H1 (cell line): ENCODE data around the gene TBC1D16.

ENCODE experiments used
- CTCF ChIP-seq, 3 experiments: IDR thresholded peaks; 1 replicate in 2 of 3; 2 replicates in 1 of 3; pipeline versions ENCODE4 v1.5.1 to v1.6.1; 2011; ENCODE audit warnings: low read length in 3 of 3, mild to moderate bottlenecking in 3 of 3, inconsistent platforms in 2 of 3, low read depth in 1 of 3, moderate library complexity in 1 of 3; ENCODE audit not compliant: insufficient read depth in 1 of 3; ENCODE audit errors: control extremely low read depth in 1 of 3
- EP300 ChIP-seq, 2 experiments: IDR thresholded peaks; 1 replicate in 1 of 2; 2 replicates in 1 of 2; pipeline ENCODE4 v1.6.1; 2011 to 2012; ENCODE audit warnings: low read depth in 2 of 2, low read length in 2 of 2, mild to moderate bottlenecking in 2 of 2, borderline replicate concordance in 1 of 2, inconsistent platforms in 1 of 2, moderate library complexity in 1 of 2
- SP2 ChIP-seq: IDR thresholded peaks from 2 replicates; pipeline ENCODE4 v1.6.1; 2012; ENCODE audit warnings: mild to moderate bottlenecking, low read length, inconsistent platforms
- ZNF274 ChIP-seq: IDR thresholded peaks from 2 replicates; pipeline ENCODE4 v1.7.0; 2012; ENCODE audit warnings: low read length, borderline replicate concordance; ENCODE audit errors: extremely low read depth

DNA sequence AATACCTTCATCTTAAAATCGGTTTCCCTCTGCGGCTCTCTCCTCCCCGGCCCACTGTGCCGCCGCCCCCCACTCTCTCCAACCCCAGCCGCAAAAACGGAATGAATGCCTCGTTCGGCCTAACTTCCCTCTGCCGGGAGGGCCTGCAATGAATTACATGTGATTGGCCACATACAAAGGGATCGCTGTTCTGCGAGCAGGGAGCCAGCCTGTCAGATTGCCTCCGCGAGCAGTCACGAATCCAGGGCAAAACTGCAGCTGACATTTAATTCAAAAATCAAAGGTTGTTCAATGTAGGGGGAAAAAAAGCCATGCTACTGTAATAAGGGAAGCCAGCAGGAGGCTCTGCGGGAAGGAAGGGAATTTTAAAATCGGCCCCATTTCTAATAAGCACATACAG is 84.9 kb downstream of the TBC1D16 start:
- TF ChIP-seq EP300 (IDR thresholded peaks at IDR 0.05; ENCODE audit: borderline replicate concordance in 1 of 2, low read depth in 2 of 2, low read length in 2 of 2) (no peak), ZNF274 (no peak), CTCF (IDR thresholded peaks at IDR 0.05; ENCODE audit: control extremely low read depth in 1 of 3, insufficient read depth in 1 of 3, low read depth in 1 of 3, low read length in 3 of 3) (0 out of 4 replicates have a peak, but pooled peaks of 1 of the 3 experiments have one; percentile 4), SP2 (no peak)
